K562 (cell line): Measurements from ENCODE around the gene KDM4C. TPM values are rescaled to one million over a fixed set of nuclear protein-coding genes. Genes with fewer than 3 reads are reported as not detected.

Experiments
- ATAC-seq: fragments of 200-7000 bp; cut with Tn5 transposase; 3 replicates; pipeline ENCODE4 v1.9.1; 2020; ENCODE audit warnings: moderate library complexity
- BruUV-seq: library from RNA; stranded (reverse); fragments of 400-500 nt; replicated peaks from 2 replicates; lab custom pipeline; 2021; lab: Mats Ljungman, UMichigan
- CTCF ChIA-PET: fragments of 300-600 bp; formaldehyde crosslinking; extraction: SDS; loops from one replicate; lab custom pipeline; 2021; ENCODE audit warnings: low intra/inter-chr PET ratio; lab: Yijun Ruan, JAX
- POLR2A ChIA-PET: fragments of 300-600, 350-650 bp; sonication (Branson Sonifier 250); formaldehyde crosslinking; extraction: SDS; loops from one replicate; lab custom pipeline; 2021; ENCODE audit warnings: antibody characterized with exemption, inconsistent platforms; lab: Yijun Ruan, JAX
- DNase-seq, 4 experiments: peaks; one replicate each; pipeline versions ENCODE4 v3.0.0 to v3.0.0-alpha.2; 2011 to 2018; ENCODE audit warnings: low spot score in 3 of 4, mixed read lengths in 3 of 4; ENCODE audit errors: extremely low read depth in 1 of 4
- FAIRE-seq: peaks from 2 replicates; lab custom pipeline; 2011; peaks lifted over from hg19 to GRCh38; lab: Jason Lieb, UNC
- H2AFZ ChIP-seq: 2 replicates; pipeline ENCODE4 v1.6.0; 2011; ENCODE audit warnings: low read depth, low read length, control low read depth, inconsistent platforms
- H3K27ac ChIP-seq: fragments of 200-600 bp; 3 replicates; pipeline ENCODE4 v1.8.0; 2011; ENCODE audit warnings: low read depth, mild to moderate bottlenecking, control low read depth, inconsistent platforms, low read length, moderate library complexity, mixed read lengths; ENCODE audit errors: extremely low read depth
- H3K27me3 ChIP-seq, 2 experiments: fragments of 300-600 bp in 1 of 2; 2 replicates in 1 of 2; 3 replicates in 1 of 2; pipeline versions ENCODE4 v1.6.0 to v1.8.0; 2011; ENCODE audit warnings: inconsistent platforms in 2 of 2, low read length in 2 of 2, mild to moderate bottlenecking in 1 of 2, mixed read lengths in 1 of 2, moderate library complexity in 1 of 2; ENCODE audit not compliant: control insufficient read depth in 2 of 2, insufficient read depth in 2 of 2
- H3K36me3 ChIP-seq: fragments of 300-600 bp; 3 replicates; pipeline ENCODE4 v1.8.0; 2011; ENCODE audit warnings: mild to moderate bottlenecking, low read length, inconsistent platforms; ENCODE audit not compliant: control insufficient read depth, insufficient read depth
- H3K4me1 ChIP-seq, 2 experiments: fragments of 200-600 bp in 1 of 2; replicated peaks in 1 of 2; 2 replicates in 1 of 2; 3 replicates in 1 of 2; pipeline versions ENCODE4 v1.5.1 to v1.8.0; 2011; ENCODE audit warnings: inconsistent platforms in 2 of 2, low read length in 2 of 2, mild to moderate bottlenecking in 1 of 2, mixed read lengths in 1 of 2, moderate library complexity in 1 of 2; ENCODE audit not compliant: control insufficient read depth in 2 of 2, insufficient read depth in 2 of 2
- H3K4me2 ChIP-seq: 2 replicates; pipeline ENCODE4 v1.6.1; 2011; ENCODE audit warnings: low read length, control low read depth, inconsistent platforms, mixed read lengths; ENCODE audit not compliant: insufficient read depth
- H3K4me3 ChIP-seq: fragments of 200-600 bp; sonication (generic), shearing (Covaris generic); 2 replicates; pipeline ENCODE4 v1.5.1; 2016; ENCODE audit warnings: control low read depth, inconsistent platforms
- H3K79me2 ChIP-seq: fragments of 200-600 bp; 3 replicates; pipeline ENCODE4 v1.8.0; 2011; ENCODE audit warnings: low read length, inconsistent platforms; ENCODE audit not compliant: control insufficient read depth, insufficient read depth
- H3K9ac ChIP-seq, 2 experiments: 2 replicates each; pipeline versions ENCODE4 v1.6.0 to v1.6.1; 2011; ENCODE audit warnings: low read depth in 2 of 2, low read length in 2 of 2, control low read depth in 1 of 2, inconsistent platforms in 1 of 2, mild to moderate bottlenecking in 1 of 2, mixed read lengths in 1 of 2; ENCODE audit not compliant: insufficient read depth in 1 of 2
- H3K9me1 ChIP-seq: one replicate; pipeline ENCODE4 v1.6.0; 2011; ENCODE audit warnings: inconsistent platforms, mild to moderate bottlenecking, low read length, moderate library complexity; ENCODE audit not compliant: control insufficient read depth, insufficient read depth
- H3K9me3 ChIP-seq: replicated peaks from 2 replicates; pipeline ENCODE4 v1.5.1; 2011; ENCODE audit warnings: low read depth, low read length, inconsistent platforms; ENCODE audit not compliant: control insufficient read depth, insufficient read depth
- H4K20me1 ChIP-seq: replicated peaks from 2 replicates; pipeline ENCODE4 v1.6.1; 2011; ENCODE audit warnings: low read length, inconsistent platforms, mixed read lengths; ENCODE audit not compliant: control insufficient read depth, insufficient read depth
- BCLAF1 ChIP-seq, 2 experiments: fragments of 450-650 bp in 1 of 2; IDR thresholded peaks; 2 replicates each; pipeline ENCODE4 v1.6.1; 2011 to 2017; ENCODE audit warnings: low read depth in 2 of 2, antibody characterized with exemption in 1 of 2, borderline replicate concordance in 1 of 2, low read length in 1 of 2, mild to moderate bottlenecking in 1 of 2, mixed read lengths in 1 of 2; ENCODE audit not compliant: control insufficient read depth in 1 of 2
- BRF1 ChIP-seq: IDR thresholded peaks from 3 replicates; pipeline ENCODE4 v1.6.1; 2011; ENCODE audit warnings: borderline replicate concordance, mild to moderate bottlenecking; ENCODE audit not compliant: insufficient read length; ENCODE audit errors: extremely low read depth
- MCM5 ChIP-seq: fragments of 450-650 bp; IDR thresholded peaks from 2 replicates; pipeline ENCODE4 v1.6.1; 2016; ENCODE audit warnings: low read depth
- RCOR1 ChIP-seq, 2 experiments: IDR thresholded peaks; 2 replicates each; pipeline ENCODE4 v1.6.1; 2012; ENCODE audit warnings: low read depth in 2 of 2, low read length in 2 of 2, borderline replicate concordance in 1 of 2, improper control_type of control experiment in 1 of 2
- SRSF1 ChIP-seq: fragments of 200-400 bp; formaldehyde crosslinking; IDR thresholded peaks from 2 replicates; pipeline ENCODE4 v1.6.1; 2017; ENCODE audit warnings: mild to moderate bottlenecking, low read depth, low read length, moderate library complexity
- TCF7 ChIP-seq: sonication (generic); IDR thresholded peaks from 2 replicates; pipeline ENCODE4 v1.6.1; 2016; ENCODE audit warnings: antibody characterized with exemption, borderline replicate concordance
- WGBS: fragments of 100-300 bp; shearing (Covaris generic); methylation state at CpG from one replicate; pipeline ENCODE4 v1.1.6; 2016; ENCODE audit warnings: low coverage, mixed read lengths; ENCODE audit not compliant: insufficient coverage; ENCODE audit errors: missing lambda C conversion rate; 5-methylcytosine and 5-hydroxymethylcytosine counted together
- in situ Hi-C: fragments of 300-500 bp; cut with MboI; formaldehyde crosslinking; loops from 4 replicates; pipeline ENCODE4 v1.15.0; 2018; ENCODE audit warnings: inconsistent platforms, mixed read lengths
- intact Hi-C: fragments of 100-400 bp; cut with micrococcal nuclease; formaldehyde crosslinking; loops from 2 replicates; pipeline ENCODE4 v1.14.2; 2022
- polyA plus RNA-seq, 8 experiments: library from polyadenylated mRNA; depleted of rRNA in 4 of 8; stranded (reverse) in 5 of 8; unstranded in 3 of 8; fragments of >200 nt; fragmentation: Nextera tagmentation in 2 of 8; fragmentation: Illumina TruSeq in 1 of 8; extraction: Ambion mirVana in 2 of 8; extraction: Trizol in 1 of 8; gene quantifications; 2 replicates each; pipeline versions ENCODE4 v1.2.1 to v1.2.3, GENCODE V29; 2011 to 2014; ENCODE audit warnings: inconsistent platforms in 1 of 8, missing spikeins in 1 of 8
- total RNA-seq, 7 experiments: library from RNA; depleted of rRNA in 6 of 7; stranded (reverse); fragments of >200 nt in 6 of 7; fragmentation: Illumina TruSeq in 2 of 7; extraction: Trizol in 2 of 7; gene quantifications; 2 replicates each; pipeline versions ENCODE4 v1.2.1 to v1.2.3, GENCODE V29; 2011 to 2021; ENCODE audit warnings: low replicate concordance in 1 of 7

Gene KDM4C
- total and polyA plus RNA-seq, 9 of the 15 experiments (the other 6 are each of a cell fraction or from before 2014, with no cell fraction given), result 5.4 to 17.0 (median 12.6) TPM

- Histone ChIP-seq H3K27me3 (no peaks in the 10 kb centered on the region), H3K4me1 (no peaks in the 10 kb centered on the region; a peak in 2 of 5 replicates), H3K79me2 (no peaks in the 10 kb centered on the region; the same call in 2 of the 3 replicates), H3K9ac (no peak overlapping the region), H3K4me3 (no peak overlapping the region), H3K9me3 (no peaks in the 10 kb centered on the region), H3K9me1 (no peaks in the 10 kb centered on the region), H3K27ac (no peak overlapping the region), H4K20me1 (no peaks in the 10 kb centered on the region), H3K4me2 (no peak overlapping the region), H2AFZ (no peak overlapping the region), H3K36me3 (no peaks in the 10 kb centered on the region; the same call in 2 of the 3 replicates)
- ChIA-PET CTCF (no interaction called here), POLR2A (no interaction called here)
- no peak for ATAC-seq
- intact Hi-C loops, result no loop called here
- BruUV-seq, result no TSS peak
- WGBS, result 79% methylated on average over 2 of the region's 3 CpGs
- no peak for DNase-seq
- in situ Hi-C loops, result loop anchor here (25.0 kb wide), 1 partner anchor 275 kb away; no protein-coding TSS in a partner anchor
- TF ChIP-seq RCOR1 (IDR thresholded peaks at IDR 0.05; ENCODE audit: borderline replicate concordance in 1 of 2, low read depth in 2 of 2, low read length in 2 of 2) (no peak), TCF7 (no peak), BCLAF1 (IDR thresholded peaks at IDR 0.05; ENCODE audit: borderline replicate concordance in 1 of 2, control insufficient read depth in 1 of 2, low read depth in 2 of 2, low read length in 1 of 2) (no peak), BRF1 (no peak), MCM5 (no peak), SRSF1 (no peak)
- FAIRE-seq, result no peak
These were observed 154.3 kb downstream of the KDM4C start for GRCh38 chr9:6911901-6912638.
